GM12892 (cell line): ENCODE data around the gene GSS.

ENCODE experiments used
- POLR2A ChIP-seq: IDR thresholded peaks from 2 replicates; pipeline ENCODE4 v1.6.1; 2011; ENCODE audit warnings: low read depth, low read length, control low read depth
- POLR2AphosphoS5 ChIP-seq: IDR thresholded peaks from 2 replicates; pipeline ENCODE4 v1.6.1; 2011; ENCODE audit warnings: low read depth, low read length, control low read depth

- no peak for TF ChIP-seq POLR2A
- TF ChIP-seq POLR2AphosphoS5: no peak
These were observed 32.6 kb upstream of the GSS start for GRCh38 chr20:34988191-34988540.
